Skeletal muscle tissue (tissue), 4 donors: ENCODE results near the gene UROC1. TPM values are rescaled to one million over a fixed set of nuclear protein-coding genes. Genes with fewer than 3 reads are reported as not detected.
A peak's percentile ranks its signal among the peaks of the same experiment; 100 is the strongest.

Experiments
- H3K27ac ChIP-seq: one replicate; pipeline ENCODE4 v1.7.0; 2013; ENCODE audit warnings: mild to moderate bottlenecking, low read depth, low read length, inconsistent platforms
- H3K27me3 ChIP-seq, 3 donors: one replicate each; pipeline ENCODE4 v1.7.0; 2013; ENCODE audit warnings: low read length in 3 of 3; ENCODE audit not compliant: control insufficient read depth in 3 of 3, insufficient read depth in 3 of 3
- H3K36me3 ChIP-seq, 3 donors: one replicate each; pipeline ENCODE4 v1.7.0; 2013; ENCODE audit warnings: low read length in 3 of 3; ENCODE audit not compliant: control insufficient read depth in 3 of 3, insufficient read depth in 3 of 3
- H3K4me1 ChIP-seq, 3 donors: one replicate each; pipeline ENCODE4 v1.7.0; 2013; ENCODE audit warnings: low read length in 3 of 3, mild to moderate bottlenecking in 3 of 3; ENCODE audit not compliant: control insufficient read depth in 3 of 3, insufficient read depth in 3 of 3
- H3K4me3 ChIP-seq, 3 donors: one replicate each; pipeline ENCODE4 v1.7.0; 2013; ENCODE audit warnings: low read length in 3 of 3
- H3K9ac ChIP-seq, 3 donors: one replicate each; pipeline ENCODE4 v1.7.0; 2013; ENCODE audit warnings: low read length in 3 of 3, mild to moderate bottlenecking in 3 of 3, moderate library complexity in 2 of 3, low read depth in 1 of 3
- H3K9me3 ChIP-seq, 3 donors: one replicate each; pipeline ENCODE4 v1.7.0; 2013; ENCODE audit warnings: low read length in 3 of 3; ENCODE audit not compliant: control insufficient read depth in 3 of 3
- total RNA-seq: library from RNA; depleted of rRNA; stranded (reverse); fragments of >200 nt; gene quantifications from one replicate; pipeline ENCODE4 v1.2.3, GENCODE V29; 2014
- donor health status: Osteomylitis.

Gene UROC1
- total RNA-seq, 1 donor from 2014 or later, result not detected

DNA sequence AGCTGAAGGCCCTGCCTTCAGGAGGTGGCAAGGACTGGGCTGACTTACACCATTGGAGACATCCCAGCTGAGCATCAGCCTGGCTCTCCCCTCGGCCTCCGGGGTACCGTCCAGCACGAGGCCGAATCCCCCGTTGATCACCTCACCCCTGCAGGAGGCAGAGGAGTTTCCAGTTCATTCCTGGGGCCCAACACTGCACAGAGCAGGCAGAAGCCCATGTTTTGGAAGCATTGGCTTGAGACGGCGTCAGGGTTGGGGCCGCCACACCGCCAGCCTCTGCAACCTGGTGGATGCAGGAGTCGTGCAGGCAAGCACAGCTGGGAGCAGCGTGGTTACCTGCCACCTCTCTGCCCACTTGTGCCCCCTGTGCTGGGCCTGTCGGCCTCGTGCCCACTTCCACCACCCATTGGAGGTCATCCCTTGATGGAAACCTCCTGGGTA, 34.2 kb downstream of the UROC1 start:
- peaks cover 27 to 62% (median 44%) of the 10 kb centered on the region in 3 donors for H3K4me1 ChIP-seq

DNA sequence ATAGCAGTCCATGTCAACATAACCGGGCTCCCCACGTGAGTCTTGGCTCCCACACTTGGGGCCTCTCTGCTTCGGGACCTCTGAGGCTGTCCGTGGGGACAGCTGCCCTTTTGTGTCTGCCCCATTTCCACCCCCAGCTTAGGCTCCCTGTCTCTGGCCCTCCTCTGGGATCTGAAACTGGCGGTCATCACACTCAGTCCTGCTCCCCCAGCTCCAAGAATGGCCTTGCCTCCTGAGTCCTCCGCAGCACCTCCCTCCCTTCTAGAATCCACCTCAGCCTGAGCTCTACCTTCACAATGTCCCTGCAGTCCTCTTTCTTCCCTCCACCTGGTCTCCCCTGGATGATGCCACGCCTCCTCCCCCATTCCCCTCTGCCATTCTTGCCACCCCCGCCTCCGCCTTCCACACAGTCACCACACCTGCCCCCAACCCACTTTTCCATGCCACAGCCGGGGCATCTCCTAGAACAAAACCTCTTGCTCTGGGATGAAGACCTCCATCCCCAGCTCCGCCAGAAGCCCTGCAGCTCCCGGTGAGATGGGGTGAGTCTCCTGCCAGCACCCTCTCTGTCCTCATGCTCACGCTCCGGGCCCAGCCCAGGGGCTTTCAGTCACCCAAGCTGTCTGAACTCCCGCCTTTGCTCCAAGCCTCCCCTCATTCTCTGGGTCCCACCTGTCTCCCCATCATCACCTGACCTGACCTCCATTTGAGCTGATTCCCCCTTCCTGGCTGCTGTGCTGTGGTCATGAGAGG, 34.9 kb downstream of the UROC1 start:
- H3K27ac ChIP-seq, result no peak overlapping the region
- H3K9ac ChIP-seq, result no peak overlapping the region
- no peak overlapping the region for H3K4me3 ChIP-seq
- no peaks in the 10 kb centered on the region for H3K9me3 ChIP-seq
- peaks cover 25 to 60% (median 41%) of the 10 kb centered on the region in 3 donors for H3K4me1 ChIP-seq
- H3K27me3 ChIP-seq, result no peaks in the 10 kb centered on the region
- H3K36me3 ChIP-seq, result no peaks in the 10 kb centered on the region

More for the DNA sequence above, 34.2 kb downstream of the UROC1 start:
- Histone ChIP-seq H3K36me3 (no peaks in the 10 kb centered on the region), H3K27me3 (no peaks in the 10 kb centered on the region), H3K27ac (no peak overlapping the region), H3K9ac (peak overlapping the region in 1 of 3 donors; percentile 35), H3K4me3 (no peak overlapping the region), H3K9me3 (no peaks in the 10 kb centered on the region)

DNA sequence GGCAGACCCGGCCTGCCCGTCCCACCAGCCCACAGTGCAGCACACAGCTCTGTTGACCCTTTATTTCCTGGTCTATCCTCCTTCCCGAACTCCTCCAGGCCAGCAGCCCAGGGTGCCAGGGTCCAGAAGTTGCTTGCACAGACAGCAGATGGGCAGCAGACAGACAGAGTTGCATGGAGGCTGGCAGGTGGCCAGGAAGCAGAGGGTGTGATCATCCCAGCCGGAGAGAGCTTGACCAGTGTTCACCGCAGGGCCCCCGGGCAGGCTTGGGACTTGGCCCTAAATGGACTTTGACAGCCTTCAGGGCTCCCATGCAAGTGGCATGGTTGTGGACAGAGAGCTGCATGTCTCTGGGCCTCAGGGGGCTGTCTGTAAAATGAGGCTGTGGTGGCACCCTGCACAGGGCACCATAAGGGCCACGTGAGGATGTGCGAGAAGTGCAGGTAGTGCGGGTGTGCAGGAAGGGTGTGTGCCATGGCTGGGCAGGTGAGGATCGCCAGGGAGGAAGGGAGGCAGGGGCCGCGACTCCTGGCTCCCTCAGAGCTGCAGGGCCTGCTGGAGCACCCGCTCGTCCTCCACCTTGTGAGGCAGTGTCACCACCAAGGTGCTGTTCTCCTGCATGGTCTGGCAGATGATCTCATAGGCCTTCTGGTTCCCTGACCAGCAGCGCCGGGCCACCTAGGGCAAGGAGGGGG, 35.6 kb downstream of the UROC1 start:
- no peaks in the 10 kb centered on the region for H3K36me3 ChIP-seq
- peak overlapping the region in 1 of 3 donors; percentile 40 for H3K9ac ChIP-seq

DNA sequence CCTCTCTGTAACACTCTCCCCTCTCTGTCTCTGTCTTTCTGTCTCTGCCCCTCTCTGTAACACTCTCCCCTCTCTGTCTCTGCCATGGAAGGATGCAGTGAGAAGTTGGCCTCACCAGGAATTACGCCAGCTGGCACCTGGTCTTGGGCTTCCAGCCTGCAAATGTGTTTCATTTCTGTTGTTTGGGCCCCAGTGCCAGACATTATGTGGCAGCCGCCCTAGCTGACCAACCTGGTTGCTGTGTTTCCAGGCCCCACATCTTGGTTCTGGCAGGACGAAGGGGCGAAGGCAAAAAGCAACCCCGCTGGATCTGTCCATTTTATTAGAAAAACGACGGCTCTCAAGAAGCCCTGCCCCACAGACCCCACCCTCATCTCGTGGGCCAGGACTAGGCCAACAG, 36.7 kb downstream of the UROC1 start:
- no peaks in the 10 kb centered on the region for H3K36me3 ChIP-seq
- H3K9ac ChIP-seq, result peak overlapping the region in 2 of 3 donors; percentile 40 to 51
- H3K27ac ChIP-seq, result no peak overlapping the region
- no peak overlapping the region for H3K4me3 ChIP-seq
- H3K4me1 ChIP-seq, result peaks cover 15 to 47% (median 33%) of the 10 kb centered on the region in 3 donors
- H3K9me3 ChIP-seq, result no peaks in the 10 kb centered on the region
- H3K27me3 ChIP-seq, result no peaks in the 10 kb centered on the region

More for the DNA sequence above, 35.6 kb downstream of the UROC1 start:
- Histone ChIP-seq H3K9me3 (no peaks in the 10 kb centered on the region), H3K4me3 (no peak overlapping the region), H3K27ac (no peak overlapping the region), H3K4me1 (peaks cover 18 to 53% (median 34%) of the 10 kb centered on the region in 3 donors), H3K27me3 (no peaks in the 10 kb centered on the region)

- H3K4me3 ChIP-seq, result no peak overlapping the region
- no peaks in the 10 kb centered on the region for H3K9me3 ChIP-seq
- H3K4me1 ChIP-seq, result peaks cover 15 to 43% (median 33%) of the 10 kb centered on the region in 3 donors
- H3K9ac ChIP-seq, result no peak overlapping the region
- no peaks in the 10 kb centered on the region for H3K36me3 ChIP-seq
- H3K27me3 ChIP-seq, result no peaks in the 10 kb centered on the region
- H3K27ac ChIP-seq, result no peak overlapping the region
Observed at GRCh38 chr3:126480206-126480605, 37.4 kb downstream of the UROC1 start.

GRCh38 chr3:126479642-126480041, 37.9 kb downstream of the UROC1 start:
- Histone ChIP-seq H3K27ac (no peak overlapping the region), H3K4me3 (no peak overlapping the region), H3K36me3 (no peaks in the 10 kb centered on the region), H3K9me3 (no peaks in the 10 kb centered on the region), H3K27me3 (no peaks in the 10 kb centered on the region), H3K4me1 (peaks cover 15 to 42% (median 36%) of the 10 kb centered on the region in 3 donors), H3K9ac (no peak overlapping the region)

GRCh38 chr3:126478581-126479310, 38.8 kb downstream of the UROC1 start:
- H3K4me1 ChIP-seq, result peaks cover 17 to 39% (median 34%) of the 10 kb centered on the region in 3 donors
- H3K27me3 ChIP-seq, result no peaks in the 10 kb centered on the region
- no peaks in the 10 kb centered on the region for H3K36me3 ChIP-seq
- no peak overlapping the region for H3K4me3 ChIP-seq
- no peaks in the 10 kb centered on the region for H3K9me3 ChIP-seq
- no peak overlapping the region for H3K9ac ChIP-seq
- H3K27ac ChIP-seq, result no peak overlapping the region

DNA sequence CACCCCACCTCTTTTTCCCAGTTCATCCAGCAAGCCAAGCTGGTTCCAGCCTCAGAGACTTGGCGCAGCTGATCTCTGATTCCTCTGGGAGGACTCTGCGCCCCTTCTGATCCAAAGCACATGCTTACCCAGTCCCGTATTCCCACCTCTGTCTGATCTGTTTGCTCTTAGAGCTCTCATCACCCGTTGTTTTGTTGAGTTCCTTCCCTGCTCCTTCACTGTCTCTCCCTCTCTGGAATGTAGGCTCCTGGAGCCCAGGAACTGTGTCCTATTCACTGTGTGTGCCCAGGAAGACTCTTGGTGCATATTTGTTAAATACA, 40.6 kb downstream of the UROC1 start:
- Histone ChIP-seq H3K27me3 (no peaks in the 10 kb centered on the region), H3K9me3 (no peaks in the 10 kb centered on the region), H3K36me3 (no peaks in the 10 kb centered on the region), H3K27ac (no peak overlapping the region), H3K4me1 (peaks cover 34 to 49% (median 44%) of the 10 kb centered on the region in 3 donors), H3K4me3 (no peak overlapping the region), H3K9ac (no peak overlapping the region)

GRCh38 chr3:126476166-126477060, 41.2 kb downstream of the UROC1 start:
- H3K4me1 ChIP-seq, result peaks cover 40 to 47% (median 44%) of the 10 kb centered on the region in 3 donors
- peak overlapping the region; percentile 90 to 94 (median 90) for H3K4me3 ChIP-seq
- peak overlapping the region; percentile 95 to 97 (median 96) for H3K9ac ChIP-seq

More at GRCh38 chr3:126476166-126477060, 41.2 kb downstream of the UROC1 start:
- Histone ChIP-seq H3K36me3 (peaks cover 0 to 3% (median under 1%) of the 10 kb centered on the region in 3 donors), H3K9me3 (no peaks in the 10 kb centered on the region), H3K27ac (peak overlapping the region; percentile 94), H3K27me3 (no peaks in the 10 kb centered on the region)
